HepG2 (cell line): ENCODE measurements around the gene BRD2. TPM values are rescaled to one million over a fixed set of nuclear protein-coding genes. Genes with fewer than 3 reads are reported as not detected.

Experiments
- ARNT2 ChIP-seq: sonication (generic); formaldehyde crosslinking; IDR thresholded peaks from 2 replicates; pipeline ENCODE4 v1.8.0; 2022; ENCODE audit warnings: mild to moderate bottlenecking, low read depth, missing genetic modification reagents, moderate library complexity
- CREM ChIP-seq, 2 experiments: sonication (generic) in 1 of 2; formaldehyde crosslinking in 1 of 2; IDR thresholded peaks; 2 replicates each; pipeline versions ENCODE4 v1.4.0 to v1.6.1; 2016 to 2020; ENCODE audit warnings: antibody characterized with exemption in 1 of 2, mild to moderate bottlenecking in 1 of 2, missing genetic modification reagents in 1 of 2
- ELK4 ChIP-seq: sonication (generic); formaldehyde crosslinking; IDR thresholded peaks from 2 replicates; pipeline ENCODE4 v1.9.0; 2021; ENCODE audit warnings: missing genetic modification reagents, borderline replicate concordance
- IKZF4 ChIP-seq: sonication (generic); formaldehyde crosslinking; IDR thresholded peaks from 2 replicates; pipeline ENCODE4 v1.5.1; 2020; ENCODE audit warnings: borderline replicate concordance, mild to moderate bottlenecking, low read depth, missing genetic modification reagents; ENCODE audit errors: not compliant biosample characterization
- KLF11 ChIP-seq: IDR thresholded peaks from 2 replicates; pipeline ENCODE4 v1.6.1; 2016; ENCODE audit warnings: missing compliant biosample characterization
- KLF13 ChIP-seq: sonication (generic); formaldehyde crosslinking; IDR thresholded peaks from 2 replicates; pipeline ENCODE4 v1.4.0; 2020; ENCODE audit warnings: mild to moderate bottlenecking, missing genetic modification reagents
- MAZ ChIP-seq, 2 experiments: sonication (generic) in 1 of 2; formaldehyde crosslinking in 1 of 2; IDR thresholded peaks; 2 replicates each; pipeline versions ENCODE4 v1.5.0 to v1.6.1; 2012 to 2020; ENCODE audit warnings: low read depth in 2 of 2, mild to moderate bottlenecking in 2 of 2, borderline replicate concordance in 1 of 2, improper control_type of control experiment in 1 of 2, low read length in 1 of 2, missing genetic modification reagents in 1 of 2, moderate library complexity in 1 of 2
- NRL ChIP-seq: sonication (generic); formaldehyde crosslinking; IDR thresholded peaks from 2 replicates; pipeline ENCODE4 v1.5.0; 2020; ENCODE audit warnings: missing genetic modification reagents, mild to moderate bottlenecking, moderate library complexity, borderline replicate concordance
- RBAK ChIP-seq: sonication (generic); formaldehyde crosslinking; IDR thresholded peaks from 2 replicates; pipeline ENCODE4 v1.5.1; 2020; ENCODE audit warnings: mild to moderate bottlenecking, missing genetic modification reagents
- RBFOX2 ChIP-seq: fragments of 200-400 bp; formaldehyde crosslinking; IDR thresholded peaks from 2 replicates; pipeline ENCODE4 v1.6.1; 2017; ENCODE audit warnings: low read depth, mild to moderate bottlenecking, low read length
- RBM39 ChIP-seq: fragments of 200-400 bp; formaldehyde crosslinking; IDR thresholded peaks from one replicate; pipeline ENCODE4 v1.6.1; 2018; ENCODE audit warnings: antibody characterized with exemption, mild to moderate bottlenecking, low read depth, low read length; ENCODE audit not compliant: poor library complexity, severe bottlenecking
- SNAI1 ChIP-seq: sonication (generic); formaldehyde crosslinking; IDR thresholded peaks from 2 replicates; pipeline ENCODE4 v1.5.0; 2020; ENCODE audit warnings: mild to moderate bottlenecking, missing genetic modification reagents, borderline replicate concordance
- SNRNP70 ChIP-seq: fragments of 200-400 bp; formaldehyde crosslinking; IDR thresholded peaks from 2 replicates; pipeline ENCODE4 v1.6.1; 2017; ENCODE audit warnings: mild to moderate bottlenecking, low read depth, low read length, moderate library complexity
- TCF12 ChIP-seq, 2 experiments: fragments of 450-650 bp in 1 of 2; sonication (generic) in 1 of 2; formaldehyde crosslinking in 1 of 2; IDR thresholded peaks; 2 replicates each; pipeline versions ENCODE4 v1.6.1 to v1.8.0; 2017 to 2022; ENCODE audit warnings: antibody characterized with exemption in 1 of 2, mild to moderate bottlenecking in 1 of 2, missing genetic modification reagents in 1 of 2, moderate library complexity in 1 of 2
- TEAD2 ChIP-seq: sonication (generic); formaldehyde crosslinking; IDR thresholded peaks from 2 replicates; pipeline ENCODE4 v1.9.0; 2021; ENCODE audit warnings: missing genetic modification reagents
- TFDP1 ChIP-seq: IDR thresholded peaks from 2 replicates; pipeline ENCODE4 v1.6.1; 2016; ENCODE audit warnings: missing compliant biosample characterization, missing genetic modification reagents, borderline replicate concordance
- ZBTB21 ChIP-seq: sonication (generic); formaldehyde crosslinking; IDR thresholded peaks from 2 replicates; pipeline ENCODE4 v1.4.0; 2020; ENCODE audit warnings: missing genetic modification reagents
- ZFX ChIP-seq: sonication (generic); formaldehyde crosslinking; IDR thresholded peaks from 2 replicates; pipeline ENCODE4 v1.4.0; 2020; ENCODE audit warnings: mild to moderate bottlenecking, low read depth, missing genetic modification reagents, moderate library complexity
- ZNF232 ChIP-seq: sonication (generic); formaldehyde crosslinking; IDR thresholded peaks from 2 replicates; pipeline ENCODE4 v1.4.0; 2020; ENCODE audit warnings: missing genetic modification reagents, borderline replicate concordance
- ZNF263 ChIP-seq: sonication (generic); formaldehyde crosslinking; IDR thresholded peaks from 2 replicates; pipeline ENCODE4 v1.4.0; 2020; ENCODE audit warnings: missing genetic modification reagents
- ZNF282 ChIP-seq: fragments of 450-650 bp; IDR thresholded peaks from 2 replicates; pipeline ENCODE4 v1.6.1; 2018; ENCODE audit not compliant: partially characterized antibody
- ZNF326 ChIP-seq: sonication (generic); formaldehyde crosslinking; IDR thresholded peaks from 2 replicates; pipeline ENCODE4 v1.4.0; 2020; ENCODE audit warnings: missing genetic modification reagents, borderline replicate concordance
- ZNF335 ChIP-seq: sonication (generic); formaldehyde crosslinking; IDR thresholded peaks from 2 replicates; pipeline ENCODE4 v1.4.0; 2020; ENCODE audit warnings: missing genetic modification reagents
- ZNF512 ChIP-seq: sonication (generic); formaldehyde crosslinking; IDR thresholded peaks from 2 replicates; pipeline ENCODE4 v1.4.0; 2020; ENCODE audit warnings: mild to moderate bottlenecking, missing genetic modification reagents
- ZNF567 ChIP-seq: sonication (generic); formaldehyde crosslinking; IDR thresholded peaks from 2 replicates; pipeline ENCODE4 v1.8.1; 2023; ENCODE audit warnings: mild to moderate bottlenecking, missing genetic modification reagents, borderline replicate concordance
- ZNF678 ChIP-seq: sonication (generic); formaldehyde crosslinking; IDR thresholded peaks from 2 replicates; pipeline ENCODE4 v1.4.0; 2020; ENCODE audit warnings: mild to moderate bottlenecking, missing genetic modification reagents
- ZNF749 ChIP-seq: sonication (generic); formaldehyde crosslinking; IDR thresholded peaks from 2 replicates; pipeline ENCODE4 v1.8.0; 2022; ENCODE audit warnings: mild to moderate bottlenecking, missing genetic modification reagents, moderate library complexity, borderline replicate concordance
- ZNF816 ChIP-seq: sonication (generic); formaldehyde crosslinking; IDR thresholded peaks from 2 replicates; pipeline ENCODE4 v1.8.0; 2022; ENCODE audit warnings: missing genetic modification reagents, mild to moderate bottlenecking, borderline replicate concordance
- polyA plus RNA-seq, 8 experiments: library from polyadenylated mRNA; depleted of rRNA in 3 of 8; stranded (reverse) in 7 of 8; unstranded in 1 of 8; fragments of >200 nt; fragmentation: Illumina TruSeq in 4 of 8; extraction: Trizol in 4 of 8; gene quantifications; 2 replicates each; pipeline versions ENCODE4 v1.2.1 to v1.2.3, GENCODE V29; 2011 to 2016; ENCODE audit warnings: low read depth in 4 of 8, missing spikeins in 1 of 8, mixed read lengths in 1 of 8; ENCODE audit not compliant: insufficient read depth in 1 of 8
- total RNA-seq, 5 experiments: library from RNA; depleted of rRNA; stranded (reverse); fragments of >200 nt; fragmentation: Illumina TruSeq; extraction: Trizol; gene quantifications; 2 replicates each; pipeline ENCODE4 v1.2.3, GENCODE V29; 2016; ENCODE audit warnings: low read depth in 1 of 5

Gene BRD2
- total and polyA plus RNA-seq, 2 of the 13 experiments (the other 11 are each of a cell fraction or from before 2014, with no cell fraction given) = 143 to 202 TPM

- TF ChIP-seq SNAI1 (CRISPR knock-in tag) (no peak), CREM (IDR thresholded peaks at IDR 0.05) (no peak), CREM (CRISPR knock-in tag; IDR thresholded peaks at IDR 0.05) (no peak), ZNF263 (CRISPR knock-in tag) (no peak), RBFOX2 (no peak), KLF11 (CRISPR knock-in tag) (no peak; the same call in 1 of the 2 replicates), ZNF512 (no peak), SNRNP70 (no peak), ZNF567 (CRISPR knock-in tag) (no peak), MAZ (IDR thresholded peaks at IDR 0.05; ENCODE audit: borderline replicate concordance, low read depth, low read length) (no peak), MAZ (CRISPR knock-in tag; IDR thresholded peaks at IDR 0.05; ENCODE audit: low read depth) (no peak), ARNT2 (CRISPR knock-in tag) (no peak), ZNF326 (CRISPR knock-in tag) (no peak), TCF12 (IDR thresholded peaks at IDR 0.05) (no peak), TCF12 (CRISPR knock-in tag; IDR thresholded peaks at IDR 0.05) (no peak), TEAD2 (CRISPR knock-in tag) (no peak), NRL (CRISPR knock-in tag) (no peak), KLF13 (CRISPR knock-in tag) (no peak), ZFX (no peak; the same call in 1 of the 2 replicates), ZNF749 (CRISPR knock-in tag) (no peak), RBAK (CRISPR knock-in tag) (no peak), ZNF232 (CRISPR knock-in tag) (no peak), TFDP1 (no peak), IKZF4 (no peak), ZBTB21 (CRISPR knock-in tag) (no peak), ZNF335 (no peak), ELK4 (no peak), ZNF816 (CRISPR knock-in tag) (no peak), ZNF282 (no peak), RBM39 (no peak), ZNF678 (no peak)
Observed at GRCh38 chr6:32971242-32971580, 2.8 kb downstream of the BRD2 start (continued).
